Medulla oblongata (tissue), 1 donor: ENCODE measurements around the gene SUPT3H.
A peak's percentile ranks its signal among the peaks of the same experiment; 100 is the strongest.

Source experiments
- DNase-seq: peaks from one replicate; pipeline ENCODE4 v3.0.0-alpha.2; 2015; ENCODE audit errors: extremely low spot score

Gene SUPT3H

GRCh38 chr6:44841829-44842228 lies 535.9 kb downstream of the SUPT3H start:
- DNase-seq: no peak

GRCh38 chr6:44837741-44838140 lies 540.0 kb downstream of the SUPT3H start:
- DNase-seq: no peak

DNA sequence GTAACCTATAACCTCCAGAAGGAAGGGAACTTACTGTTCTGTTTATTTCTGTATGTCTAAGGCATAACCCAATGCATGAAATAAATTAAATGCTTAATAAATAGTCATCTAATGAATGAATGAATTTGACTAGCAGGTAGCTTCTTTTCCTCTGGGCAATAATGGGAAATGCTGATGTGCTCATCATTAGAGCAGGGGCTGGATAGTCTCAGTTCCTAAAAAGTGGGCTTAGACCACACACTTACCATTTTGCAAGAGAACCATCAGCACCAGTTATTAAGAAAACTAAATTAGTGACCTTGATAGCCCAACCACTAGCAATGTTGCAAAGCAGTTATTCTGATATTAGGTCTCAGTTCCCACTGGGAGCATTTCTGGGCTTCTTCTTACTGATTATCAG lies 540.5 kb downstream of the SUPT3H start:
- DNase-seq: no peak

- peak; percentile 21 for DNase-seq
Observed at GRCh38 chr6:44833248-44833647, 544.5 kb downstream of the SUPT3H start.

GRCh38 chr6:44831002-44831610 lies 546.6 kb downstream of the SUPT3H start:
- no peak for DNase-seq

- DNase-seq: no peak
Observed at GRCh38 chr6:44829836-44830235, 547.9 kb downstream of the SUPT3H start.

GRCh38 chr6:44828780-44829179 lies 549.0 kb downstream of the SUPT3H start:
- peak; percentile 55 for DNase-seq

DNA sequence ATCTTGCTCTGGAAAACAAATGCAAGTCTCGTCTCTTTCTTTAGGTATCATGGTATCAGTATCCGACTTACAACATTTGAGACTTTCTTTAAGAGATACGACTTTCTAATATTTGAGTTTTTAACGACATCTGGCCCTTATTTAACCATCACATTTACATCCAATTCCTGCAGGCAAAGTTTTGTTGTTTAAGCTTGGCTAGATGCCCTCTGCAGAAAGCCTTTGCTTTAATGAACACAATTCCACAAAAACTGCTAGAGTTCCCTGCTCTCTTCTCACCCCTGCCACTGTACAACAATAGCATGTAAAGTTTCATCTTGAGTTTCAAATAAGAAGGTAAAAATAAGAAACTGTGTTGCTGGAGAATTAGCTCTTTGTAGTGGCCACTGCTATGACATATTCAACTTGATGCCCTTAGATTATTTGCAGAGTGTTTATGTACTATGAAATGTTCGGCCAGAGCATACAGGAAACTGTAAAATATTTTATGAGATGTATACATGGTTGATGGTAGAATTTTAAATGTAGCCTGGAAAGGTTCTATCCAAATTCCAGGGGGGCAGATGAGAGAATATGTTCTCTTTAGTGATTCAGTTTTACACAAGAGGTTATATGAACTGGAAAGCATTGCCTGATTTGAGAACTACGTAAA lies 551.6 kb downstream of the SUPT3H start:
- no peak for DNase-seq

DNA sequence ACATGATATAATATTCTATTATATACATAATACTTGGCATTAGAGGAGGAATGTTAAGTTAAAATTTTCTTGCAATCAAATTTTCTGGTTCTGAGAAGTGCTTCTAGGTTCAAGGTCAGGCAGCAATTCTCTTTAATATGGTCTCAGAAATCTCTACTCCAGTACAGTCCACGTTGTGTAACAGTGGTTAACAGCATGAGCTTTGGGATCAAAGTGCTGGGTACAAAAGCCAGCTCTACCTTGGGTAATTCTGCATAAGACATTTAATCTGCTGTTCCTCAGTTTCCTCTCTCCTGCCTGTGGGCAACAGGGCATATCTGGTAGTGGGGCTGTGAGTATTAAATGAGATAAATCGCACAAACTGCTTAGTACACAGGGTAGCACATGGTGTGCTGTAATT lies 552.5 kb downstream of the SUPT3H start:
- DNase-seq: no peak

DNA sequence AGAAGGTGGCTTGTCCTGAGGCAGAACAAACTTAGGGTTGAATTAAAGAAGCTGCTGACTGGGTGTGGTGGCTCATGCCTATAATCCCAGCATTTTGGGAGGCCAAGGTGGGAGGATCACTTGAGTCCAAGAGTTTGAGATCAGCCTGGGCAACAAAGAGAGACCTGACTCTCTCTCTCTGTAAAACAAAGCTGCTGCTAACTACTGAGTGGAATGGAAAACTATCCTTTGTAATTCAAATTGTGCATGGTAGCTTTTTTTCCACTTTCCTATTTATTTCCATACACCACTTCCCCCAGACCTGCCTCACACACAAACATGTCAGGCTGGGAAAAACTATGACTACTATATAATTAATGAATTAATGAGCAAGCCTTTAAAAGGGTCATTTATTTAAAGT lies 553.2 kb downstream of the SUPT3H start:
- DNase-seq: no peak

DNA sequence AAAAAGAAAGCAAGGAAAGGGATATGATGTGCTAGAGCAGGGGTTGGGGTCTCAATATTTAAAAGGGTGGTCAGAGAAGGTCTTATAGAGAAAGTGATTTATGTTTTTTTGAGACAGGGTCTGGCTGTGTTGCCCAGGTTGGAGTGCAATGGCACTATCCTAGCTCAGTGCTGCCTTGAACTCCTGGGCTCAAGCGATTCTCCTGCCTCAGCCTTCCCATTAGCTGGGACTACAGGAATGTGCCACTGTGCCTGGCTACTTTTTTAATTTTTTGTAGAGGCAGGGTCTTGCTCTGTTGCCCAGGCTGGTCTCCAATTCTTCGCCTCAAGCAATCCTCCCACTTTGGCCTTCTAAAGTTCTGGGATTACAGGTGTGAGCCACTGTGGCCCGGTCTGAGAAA lies 557.0 kb downstream of the SUPT3H start:
- DNase-seq: no peak

DNA sequence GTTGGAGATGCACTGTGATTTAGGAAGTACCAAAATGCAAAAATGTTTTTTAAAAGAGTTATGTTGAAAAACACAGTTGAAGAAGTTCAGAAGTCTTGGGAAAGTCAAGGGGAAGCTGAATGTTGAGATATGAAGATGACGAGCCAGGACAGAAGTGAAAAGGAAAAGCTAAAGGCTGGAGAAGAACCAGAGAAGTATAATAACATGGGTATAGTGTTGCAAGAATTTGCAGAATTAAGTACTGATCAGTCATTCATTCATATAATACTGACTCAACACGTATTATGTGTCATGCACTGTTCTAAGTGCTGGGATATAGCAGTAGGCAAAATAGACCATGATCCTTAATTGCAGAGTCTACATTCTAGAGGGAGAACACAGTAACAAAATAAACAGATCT lies 557.4 kb downstream of the SUPT3H start:
- no peak for DNase-seq

DNA sequence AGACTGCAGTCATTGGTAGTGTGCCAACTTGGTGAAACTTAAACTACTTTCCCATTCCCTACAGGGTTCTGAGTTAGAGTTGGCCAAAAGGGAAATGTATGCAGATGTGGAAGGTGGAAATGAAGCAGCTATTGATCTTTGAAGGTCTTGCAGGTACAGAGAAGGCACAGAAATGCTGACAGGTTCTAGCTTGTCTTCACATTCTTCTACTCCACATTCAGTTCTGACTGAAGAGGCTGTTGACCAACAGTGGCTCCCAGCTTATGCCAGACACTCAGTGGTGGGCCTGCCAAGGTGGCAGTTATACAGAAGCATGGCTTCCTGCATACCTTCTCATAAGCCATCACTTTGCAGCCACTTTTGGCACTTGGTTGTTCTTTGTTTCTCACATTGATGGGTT lies 566.3 kb downstream of the SUPT3H start:
- DNase-seq: no peak

GRCh38 chr6:44809258-44809657 lies 568.5 kb downstream of the SUPT3H start:
- DNase-seq: no peak

- no peak for DNase-seq
Observed at GRCh38 chr6:44808148-44808547, 569.6 kb downstream of the SUPT3H start.

DNA sequence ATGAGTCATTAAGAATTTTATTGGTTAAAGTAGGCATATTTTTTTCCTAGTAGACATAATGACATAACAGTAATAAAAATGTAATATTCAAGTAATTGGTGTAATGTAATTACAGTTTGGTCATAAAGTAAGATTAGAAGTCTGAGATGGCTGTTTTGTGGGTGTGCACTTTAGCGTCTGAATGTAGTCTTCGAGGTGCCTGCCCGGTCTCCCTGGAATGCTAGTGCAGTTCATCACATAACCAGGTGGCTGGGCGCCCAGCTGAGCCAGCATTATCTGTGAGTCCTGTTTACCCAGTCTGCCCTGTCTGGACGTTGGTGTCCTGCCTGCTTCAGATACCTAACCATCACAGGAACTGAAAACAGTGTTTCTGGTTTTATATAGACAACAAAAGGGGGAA lies 571.1 kb downstream of the SUPT3H start:
- DNase-seq: no peak

DNA sequence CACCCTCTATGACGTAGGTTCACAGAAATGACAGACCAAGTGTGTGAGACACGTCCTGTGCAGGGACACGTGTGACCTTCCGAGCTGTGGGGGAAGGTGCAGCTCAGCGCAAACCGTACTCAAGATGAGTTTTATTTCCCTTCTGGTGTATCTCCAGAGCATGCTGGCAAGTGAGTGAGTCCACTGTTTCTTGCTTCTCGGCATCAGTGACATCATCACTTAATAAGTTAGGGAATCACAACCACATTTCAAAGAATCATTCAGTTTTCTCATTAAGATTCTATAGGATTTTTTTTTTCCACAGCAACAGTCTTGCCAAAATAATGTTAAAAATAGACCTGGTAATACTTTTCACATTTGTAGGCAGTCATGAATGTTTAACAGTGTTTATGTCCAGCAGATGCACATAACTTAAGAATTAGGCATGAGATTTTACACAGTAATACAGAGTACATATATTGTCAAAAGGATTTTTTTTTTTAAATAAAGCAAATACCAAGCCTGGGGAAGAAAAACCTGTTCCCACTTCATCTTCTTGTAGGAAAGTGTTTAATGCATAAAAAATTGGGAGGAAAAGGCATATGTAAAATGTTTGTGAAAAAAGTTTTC lies 572.4 kb downstream of the SUPT3H start:
- DNase-seq: no peak

GRCh38 chr6:44804546-44805159 lies 573.1 kb downstream of the SUPT3H start:
- DNase-seq: no peak

DNA sequence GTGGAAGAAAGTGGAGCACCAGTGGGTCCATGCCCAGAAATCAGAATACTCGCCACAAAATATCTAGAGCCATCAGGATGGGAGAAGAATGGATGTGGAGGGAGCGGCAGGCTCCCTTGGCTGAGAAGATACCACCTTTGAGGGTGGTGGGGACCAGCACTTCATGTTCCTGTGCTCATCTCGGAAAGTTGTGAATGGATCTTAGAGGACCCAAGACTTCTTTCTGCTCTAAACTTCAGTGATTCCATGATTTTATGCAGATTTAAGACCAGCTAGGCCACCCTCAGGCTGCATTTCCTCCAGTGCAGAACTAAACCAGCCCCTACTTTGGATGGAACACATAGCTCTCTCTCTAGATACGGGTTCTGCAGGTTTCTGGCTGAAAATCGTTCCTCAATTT lies 573.7 kb downstream of the SUPT3H start:
- DNase-seq: no peak

DNA sequence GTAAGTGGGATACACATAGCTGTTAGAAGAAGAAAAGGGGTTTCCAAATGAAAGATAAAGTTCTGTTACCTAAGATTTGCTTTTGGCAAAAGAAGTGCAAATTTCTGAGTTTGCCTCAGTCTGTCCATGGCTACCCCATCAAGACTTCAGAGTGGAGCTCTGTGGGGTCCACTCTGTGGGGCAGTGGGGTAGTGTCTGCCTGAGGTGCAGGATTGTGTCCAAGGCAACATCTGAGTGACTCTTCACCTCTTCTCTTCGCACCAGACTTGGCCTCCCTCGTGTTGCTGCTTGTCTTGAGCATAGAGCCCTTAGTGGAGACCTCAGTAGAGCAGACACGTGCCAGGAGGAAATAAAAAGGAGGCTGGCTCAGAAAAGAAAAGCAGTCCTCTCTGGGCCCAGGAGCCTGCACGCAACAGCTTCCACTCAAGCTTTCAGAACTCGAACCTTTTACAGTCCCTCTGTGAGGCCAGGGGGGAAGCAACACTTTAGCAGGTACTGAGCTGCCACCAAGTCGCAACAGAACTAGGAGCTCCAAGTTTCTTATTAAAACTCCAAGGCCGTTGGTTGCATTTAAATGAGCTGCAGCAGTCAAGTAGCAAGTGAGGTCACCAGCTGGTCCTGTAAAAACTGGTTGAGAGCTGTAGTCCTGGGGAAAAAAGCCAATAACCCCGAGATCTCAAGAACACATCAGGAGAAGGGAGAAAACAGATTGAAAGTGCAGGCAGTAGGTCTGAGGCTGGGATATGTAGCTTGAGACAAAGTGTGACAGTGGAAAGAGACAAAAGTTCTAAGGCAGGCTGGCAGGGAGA lies 576.7 kb downstream of the SUPT3H start:
- DNase-seq: no peak

DNA sequence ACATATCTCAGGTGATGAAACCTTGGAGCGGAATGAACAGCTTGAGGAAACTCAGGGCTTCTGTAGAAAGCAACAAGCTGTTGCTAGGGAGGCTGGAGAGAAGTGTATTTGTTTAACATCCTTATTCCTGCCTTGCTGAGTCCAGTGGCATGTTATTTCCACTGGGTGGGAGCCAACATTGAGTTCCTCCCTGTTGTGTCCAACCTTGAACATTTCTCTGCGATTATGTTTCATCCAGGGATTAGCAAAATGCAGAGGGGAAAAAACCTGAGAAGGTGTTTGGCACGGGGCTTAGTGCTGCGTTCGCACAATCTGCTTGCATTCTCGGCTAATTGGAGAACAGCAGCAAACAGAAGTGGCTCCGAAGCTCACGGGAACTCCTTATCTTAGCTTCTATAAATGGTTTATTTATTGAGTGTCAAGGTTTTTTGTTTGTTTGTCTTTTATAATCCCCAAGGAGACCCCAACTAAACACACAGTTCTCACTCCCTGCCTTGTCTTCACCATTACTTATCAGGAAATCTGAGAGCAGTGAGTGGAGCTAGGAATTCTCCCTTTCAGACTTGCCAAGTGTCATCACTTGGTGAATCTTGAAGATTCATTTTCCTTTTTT lies 577.5 kb downstream of the SUPT3H start:
- no peak for DNase-seq

DNA sequence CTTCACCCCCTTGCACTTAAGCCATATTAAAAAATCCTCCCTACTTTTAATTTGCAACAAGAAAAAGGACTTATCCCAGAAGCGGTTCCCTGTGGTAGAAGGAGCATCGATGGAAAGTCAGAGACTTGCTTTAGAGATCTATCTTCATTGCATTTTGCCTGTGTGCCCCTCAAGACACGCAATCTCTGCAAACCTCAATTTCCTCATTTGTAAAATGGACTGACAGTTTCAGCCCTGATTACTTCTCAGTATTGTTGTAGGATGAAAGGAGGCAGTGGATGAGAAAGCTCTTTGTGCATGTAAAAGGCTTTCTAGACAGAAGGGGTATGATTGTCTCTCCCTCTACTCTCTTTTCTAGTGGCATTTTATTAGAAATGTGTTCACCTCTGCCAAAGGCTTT lies 580.0 kb downstream of the SUPT3H start:
- peak; percentile 16 for DNase-seq
